K562 (cell line): ENCODE measurements around the gene PLCE1. TPM values are rescaled to one million over a fixed set of nuclear protein-coding genes. Genes with fewer than 3 reads are reported as not detected.

ENCODE experiments used
- ATAC-seq: fragments of 200-7000 bp; cut with Tn5 transposase; 3 replicates; pipeline ENCODE4 v1.9.1; 2020; ENCODE audit warnings: moderate library complexity
- BruUV-seq: library from RNA; stranded (reverse); fragments of 400-500 nt; replicated peaks from 2 replicates; lab custom pipeline; 2021; lab: Mats Ljungman, UMichigan
- CTCF ChIA-PET: fragments of 300-600 bp; formaldehyde crosslinking; extraction: SDS; loops from one replicate; lab custom pipeline; 2021; ENCODE audit warnings: low intra/inter-chr PET ratio; lab: Yijun Ruan, JAX
- POLR2A ChIA-PET: fragments of 300-600, 350-650 bp; sonication (Branson Sonifier 250); formaldehyde crosslinking; extraction: SDS; loops from one replicate; lab custom pipeline; 2021; ENCODE audit warnings: antibody characterized with exemption, inconsistent platforms; lab: Yijun Ruan, JAX
- DNase-seq, 4 experiments: peaks; one replicate each; pipeline versions ENCODE4 v3.0.0 to v3.0.0-alpha.2; 2011 to 2018; ENCODE audit warnings: low spot score in 3 of 4, mixed read lengths in 3 of 4; ENCODE audit errors: extremely low read depth in 1 of 4
- FAIRE-seq: peaks from 2 replicates; lab custom pipeline; 2011; peaks lifted over from hg19 to GRCh38; lab: Jason Lieb, UNC
- H2AFZ ChIP-seq: 2 replicates; pipeline ENCODE4 v1.6.0; 2011; ENCODE audit warnings: low read depth, low read length, control low read depth, inconsistent platforms
- H3K27ac ChIP-seq: fragments of 200-600 bp; 3 replicates; pipeline ENCODE4 v1.8.0; 2011; ENCODE audit warnings: low read depth, mild to moderate bottlenecking, control low read depth, inconsistent platforms, low read length, moderate library complexity, mixed read lengths; ENCODE audit errors: extremely low read depth
- H3K27me3 ChIP-seq, 2 experiments: fragments of 300-600 bp in 1 of 2; 2 replicates in 1 of 2; 3 replicates in 1 of 2; pipeline versions ENCODE4 v1.6.0 to v1.8.0; 2011; ENCODE audit warnings: inconsistent platforms in 2 of 2, low read length in 2 of 2, mild to moderate bottlenecking in 1 of 2, mixed read lengths in 1 of 2, moderate library complexity in 1 of 2; ENCODE audit not compliant: control insufficient read depth in 2 of 2, insufficient read depth in 2 of 2
- H3K36me3 ChIP-seq: fragments of 300-600 bp; 3 replicates; pipeline ENCODE4 v1.8.0; 2011; ENCODE audit warnings: mild to moderate bottlenecking, low read length, inconsistent platforms; ENCODE audit not compliant: control insufficient read depth, insufficient read depth
- H3K4me1 ChIP-seq, 2 experiments: fragments of 200-600 bp in 1 of 2; replicated peaks in 1 of 2; 2 replicates in 1 of 2; 3 replicates in 1 of 2; pipeline versions ENCODE4 v1.5.1 to v1.8.0; 2011; ENCODE audit warnings: inconsistent platforms in 2 of 2, low read length in 2 of 2, mild to moderate bottlenecking in 1 of 2, mixed read lengths in 1 of 2, moderate library complexity in 1 of 2; ENCODE audit not compliant: control insufficient read depth in 2 of 2, insufficient read depth in 2 of 2
- H3K4me2 ChIP-seq: 2 replicates; pipeline ENCODE4 v1.6.1; 2011; ENCODE audit warnings: low read length, control low read depth, inconsistent platforms, mixed read lengths; ENCODE audit not compliant: insufficient read depth
- H3K4me3 ChIP-seq: fragments of 200-600 bp; sonication (generic), shearing (Covaris generic); 2 replicates; pipeline ENCODE4 v1.5.1; 2016; ENCODE audit warnings: control low read depth, inconsistent platforms
- H3K79me2 ChIP-seq: fragments of 200-600 bp; 3 replicates; pipeline ENCODE4 v1.8.0; 2011; ENCODE audit warnings: low read length, inconsistent platforms; ENCODE audit not compliant: control insufficient read depth, insufficient read depth
- H3K9ac ChIP-seq, 2 experiments: 2 replicates each; pipeline versions ENCODE4 v1.6.0 to v1.6.1; 2011; ENCODE audit warnings: low read depth in 2 of 2, low read length in 2 of 2, control low read depth in 1 of 2, inconsistent platforms in 1 of 2, mild to moderate bottlenecking in 1 of 2, mixed read lengths in 1 of 2; ENCODE audit not compliant: insufficient read depth in 1 of 2
- H3K9me1 ChIP-seq: one replicate; pipeline ENCODE4 v1.6.0; 2011; ENCODE audit warnings: inconsistent platforms, mild to moderate bottlenecking, low read length, moderate library complexity; ENCODE audit not compliant: control insufficient read depth, insufficient read depth
- H3K9me3 ChIP-seq: replicated peaks from 2 replicates; pipeline ENCODE4 v1.5.1; 2011; ENCODE audit warnings: low read depth, low read length, inconsistent platforms; ENCODE audit not compliant: control insufficient read depth, insufficient read depth
- H4K20me1 ChIP-seq: replicated peaks from 2 replicates; pipeline ENCODE4 v1.6.1; 2011; ENCODE audit warnings: low read length, inconsistent platforms, mixed read lengths; ENCODE audit not compliant: control insufficient read depth, insufficient read depth
- ARID2 ChIP-seq: fragments of 450-650 bp; IDR thresholded peaks from 2 replicates; pipeline ENCODE4 v1.6.1; 2017; ENCODE audit warnings: antibody characterized with exemption, mild to moderate bottlenecking
- DIDO1 ChIP-seq: fragments of 450-650 bp; IDR thresholded peaks from 2 replicates; pipeline ENCODE4 v1.6.1; 2016; ENCODE audit warnings: low read depth, missing biosample characterization, missing genetic modification characterization
- ETS2 ChIP-seq: IDR thresholded peaks from 2 replicates; pipeline ENCODE4 v1.6.1; 2016; ENCODE audit warnings: borderline replicate concordance, missing genetic modification characterization, mild to moderate bottlenecking, moderate library complexity, missing compliant biosample characterization; ENCODE audit not compliant: poor library complexity, severe bottlenecking
- HDAC1 ChIP-seq, 2 experiments: fragments of 450-650 bp; IDR thresholded peaks; 2 replicates each; pipeline ENCODE4 v1.6.1; 2016 to 2017; ENCODE audit warnings: inconsistent platforms in 1 of 2, mild to moderate bottlenecking in 1 of 2, moderate library complexity in 1 of 2
- KHSRP ChIP-seq: fragments of 450-650 bp; IDR thresholded peaks from 2 replicates; pipeline ENCODE4 v1.6.1; 2017
- MCM5 ChIP-seq: fragments of 450-650 bp; IDR thresholded peaks from 2 replicates; pipeline ENCODE4 v1.6.1; 2016; ENCODE audit warnings: low read depth
- MTF1 ChIP-seq: fragments of 250-450 bp; sonication (Bioruptor Pico); IDR thresholded peaks from 2 replicates; pipeline ENCODE4 v1.9.0; 2021; ENCODE audit warnings: moderate library complexity, mild to moderate bottlenecking, inconsistent platforms, borderline replicate concordance
- NUFIP1 ChIP-seq: fragments of 450-650 bp; IDR thresholded peaks from 2 replicates; pipeline ENCODE4 v1.6.1; 2018; ENCODE audit not compliant: partially characterized antibody
- PHF8 ChIP-seq: fragments of 200-600 bp; sonication (generic); IDR thresholded peaks from 2 replicates; pipeline ENCODE4 v1.6.1; 2012; ENCODE audit warnings: mixed run types, mild to moderate bottlenecking, inconsistent platforms, low read length, moderate library complexity, borderline replicate concordance
- PRMT5 ChIP-seq: sonication (generic); formaldehyde crosslinking; IDR thresholded peaks from 2 replicates; pipeline ENCODE4 v1.5.0; 2020; ENCODE audit warnings: missing genetic modification reagents
- SAFB2 ChIP-seq: fragments of 200-400 bp; formaldehyde crosslinking; IDR thresholded peaks from 2 replicates; pipeline ENCODE4 v1.6.1; 2018; ENCODE audit warnings: borderline replicate concordance, low read length, low read depth, moderate library complexity; ENCODE audit not compliant: severe bottlenecking
- TBP ChIP-seq: optimal IDR thresholded peaks from 2 replicates; pipeline ENCODE3; 2011; ENCODE audit warnings: low read depth, low read length, improper control_type of control experiment
- TCF3 ChIP-seq: sonication (generic); formaldehyde crosslinking; IDR thresholded peaks from 2 replicates; pipeline ENCODE4 v1.4.0; 2020; ENCODE audit warnings: mild to moderate bottlenecking, missing genetic modification reagents
- TGIF2 ChIP-seq: sonication (generic); formaldehyde crosslinking; IDR thresholded peaks from 2 replicates; pipeline ENCODE4 v1.8.1; 2022; ENCODE audit warnings: mild to moderate bottlenecking, missing genetic modification reagents, moderate library complexity
- ZFP30 ChIP-seq: fragments of 250-450 bp; sonication (Bioruptor Pico); IDR thresholded peaks from 2 replicates; pipeline ENCODE4 v1.8.0; 2022; ENCODE audit warnings: moderate library complexity, mild to moderate bottlenecking, inconsistent platforms, borderline replicate concordance
- ZNF12 ChIP-seq: sonication (generic); formaldehyde crosslinking; IDR thresholded peaks from 2 replicates; pipeline ENCODE4 v1.4.0; 2020; ENCODE audit warnings: mild to moderate bottlenecking, missing genetic modification reagents
- WGBS: fragments of 100-300 bp; shearing (Covaris generic); methylation state at CpG from one replicate; pipeline ENCODE4 v1.1.6; 2016; ENCODE audit warnings: low coverage, mixed read lengths; ENCODE audit not compliant: insufficient coverage; ENCODE audit errors: missing lambda C conversion rate; 5-methylcytosine and 5-hydroxymethylcytosine counted together
- in situ Hi-C: fragments of 300-500 bp; cut with MboI; formaldehyde crosslinking; loops from 4 replicates; pipeline ENCODE4 v1.15.0; 2018; ENCODE audit warnings: inconsistent platforms, mixed read lengths
- intact Hi-C: fragments of 100-400 bp; cut with micrococcal nuclease; formaldehyde crosslinking; loops from 2 replicates; pipeline ENCODE4 v1.14.2; 2022
- polyA plus RNA-seq, 8 experiments: library from polyadenylated mRNA; depleted of rRNA in 4 of 8; stranded (reverse) in 5 of 8; unstranded in 3 of 8; fragments of >200 nt; fragmentation: Nextera tagmentation in 2 of 8; fragmentation: Illumina TruSeq in 1 of 8; extraction: Ambion mirVana in 2 of 8; extraction: Trizol in 1 of 8; gene quantifications; 2 replicates each; pipeline versions ENCODE4 v1.2.1 to v1.2.3, GENCODE V29; 2011 to 2014; ENCODE audit warnings: inconsistent platforms in 1 of 8, missing spikeins in 1 of 8
- total RNA-seq, 7 experiments: library from RNA; depleted of rRNA in 6 of 7; stranded (reverse); fragments of >200 nt in 6 of 7; fragmentation: Illumina TruSeq in 2 of 7; extraction: Trizol in 2 of 7; gene quantifications; 2 replicates each; pipeline versions ENCODE4 v1.2.1 to v1.2.3, GENCODE V29; 2011 to 2021; ENCODE audit warnings: low replicate concordance in 1 of 7
- TF ChIP-seq, protein P1 (sequence below): fragments of 450-650 bp; IDR thresholded peaks from 2 replicates; pipeline ENCODE4 v1.6.1; 2017; ENCODE audit warnings: antibody characterized with exemption
- TF ChIP-seq, protein P2 (sequence below): fragments of 450-650 bp; IDR thresholded peaks from 2 replicates; pipeline ENCODE4 v1.6.1; 2017; ENCODE audit warnings: mild to moderate bottlenecking, moderate library complexity
- TF ChIP-seq, protein P3 (sequence below): fragments of 250-450 bp; sonication (Bioruptor Pico); IDR thresholded peaks from 2 replicates; pipeline ENCODE4 v1.8.0; 2022; ENCODE audit warnings: moderate library complexity, mild to moderate bottlenecking, inconsistent platforms

PLCE1 gene
- total and polyA plus RNA-seq, 9 of the 15 experiments (the other 6 are each of a cell fraction or from before 2014, with no cell fraction given) = under 0.01 to 0.52 (median 0.13) TPM; not detected in 5

DNA sequence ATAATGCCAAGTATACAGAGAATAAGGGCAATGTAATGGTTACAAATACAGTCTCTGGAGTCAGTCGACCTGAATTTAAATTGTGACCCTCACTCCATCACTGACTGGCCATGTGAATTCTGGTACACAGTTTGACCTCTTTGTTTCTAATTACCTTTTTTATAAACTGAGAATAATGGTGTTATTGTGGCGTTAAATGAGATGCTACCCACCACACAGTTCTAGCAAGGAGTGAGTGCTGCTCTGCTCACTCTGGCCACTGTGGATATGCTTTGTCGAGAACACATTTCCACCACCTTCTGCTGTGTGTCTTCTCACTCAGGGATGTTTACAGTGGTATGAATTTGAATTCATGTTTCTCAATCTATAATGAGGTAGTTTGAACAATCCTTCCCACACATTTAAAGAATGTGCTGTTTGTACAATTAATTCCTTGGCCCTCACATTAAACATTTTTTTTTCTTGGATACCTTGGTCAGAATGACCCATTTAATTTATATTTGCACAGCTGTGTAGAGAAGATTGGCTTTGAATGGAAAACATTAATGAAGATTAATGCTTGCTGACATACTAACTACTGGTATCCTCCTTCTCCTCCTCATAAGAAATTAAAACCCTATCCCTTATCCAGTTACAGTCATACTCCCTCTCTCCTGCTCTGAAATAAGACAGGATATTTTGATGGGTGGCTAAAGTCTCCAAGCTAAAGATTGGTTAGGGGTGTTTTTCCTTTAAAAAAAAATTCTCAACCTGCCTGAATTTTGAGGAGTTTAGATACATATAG is 42.4 kb downstream of the PLCE1 start:
- intact Hi-C loops = no loop called here
- in situ Hi-C loops = no loop called here
- POLR2A ChIA-PET = no interaction called here
- Histone ChIP-seq H3K9ac (no peak overlapping the region), H3K9me3 (no peaks in the 10 kb centered on the region), H3K9me1 (no peaks in the 10 kb centered on the region), H3K36me3 (no peaks in the 10 kb centered on the region), H3K79me2 (no peaks in the 10 kb centered on the region), H3K4me3 (no peak overlapping the region), H3K27me3 (no peaks in the 10 kb centered on the region), H3K4me1 (no peaks in the 10 kb centered on the region), H3K27ac (no peak overlapping the region), H2AFZ (no peak overlapping the region), H3K4me2 (no peak overlapping the region), H4K20me1 (no peaks in the 10 kb centered on the region)
- no TSS peak for BruUV-seq
- ATAC-seq = no peak
- no peak for FAIRE-seq
- CTCF ChIA-PET = no interaction called here
- no peak for DNase-seq
- WGBS = 0% methylated on average over 3 of the region's 3 CpGs
- no peak for TF ChIP-seq NUFIP1
- TF ChIP-seq DIDO1 (tag) = no peak
- no peak for TF ChIP-seq PHF8
- TF ChIP-seq KHSRP = no peak
- no peak for TF ChIP-seq ZNF12 (CRISPR knock-in tag)
- TF ChIP-seq MCM5 = no peak
- no peak for TF ChIP-seq ZFP30
- no peak for TF ChIP-seq MTF1 (CRISPR knock-in tag)
- TF ChIP-seq, protein P1, sequence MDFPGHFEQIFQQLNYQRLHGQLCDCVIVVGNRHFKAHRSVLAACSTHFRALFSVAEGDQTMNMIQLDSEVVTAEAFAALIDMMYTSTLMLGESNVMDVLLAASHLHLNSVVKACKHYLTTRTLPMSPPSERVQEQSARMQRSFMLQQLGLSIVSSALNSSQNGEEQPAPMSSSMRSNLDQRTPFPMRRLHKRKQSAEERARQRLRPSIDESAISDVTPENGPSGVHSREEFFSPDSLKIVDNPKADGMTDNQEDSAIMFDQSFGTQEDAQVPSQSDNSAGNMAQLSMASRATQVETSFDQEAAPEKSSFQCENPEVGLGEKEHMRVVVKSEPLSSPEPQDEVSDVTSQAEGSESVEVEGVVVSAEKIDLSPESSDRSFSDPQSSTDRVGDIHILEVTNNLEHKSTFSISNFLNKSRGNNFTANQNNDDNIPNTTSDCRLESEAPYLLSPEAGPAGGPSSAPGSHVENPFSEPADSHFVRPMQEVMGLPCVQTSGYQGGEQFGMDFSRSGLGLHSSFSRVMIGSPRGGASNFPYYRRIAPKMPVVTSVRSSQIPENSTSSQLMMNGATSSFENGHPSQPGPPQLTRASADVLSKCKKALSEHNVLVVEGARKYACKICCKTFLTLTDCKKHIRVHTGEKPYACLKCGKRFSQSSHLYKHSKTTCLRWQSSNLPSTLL = no peak
- TF ChIP-seq HDAC1 (IDR thresholded peaks at IDR 0.05) = no peak
- no peak for TF ChIP-seq SAFB2
- TF ChIP-seq PRMT5 (CRISPR knock-in tag) = no peak
- TF ChIP-seq TGIF2 = no peak
- no peak for TF ChIP-seq TBP
- no peak for TF ChIP-seq TCF3 (CRISPR knock-in tag)
- no peak for TF ChIP-seq ARID2
- no peak for TF ChIP-seq ETS2 (tag)
- TF ChIP-seq, protein P2, sequence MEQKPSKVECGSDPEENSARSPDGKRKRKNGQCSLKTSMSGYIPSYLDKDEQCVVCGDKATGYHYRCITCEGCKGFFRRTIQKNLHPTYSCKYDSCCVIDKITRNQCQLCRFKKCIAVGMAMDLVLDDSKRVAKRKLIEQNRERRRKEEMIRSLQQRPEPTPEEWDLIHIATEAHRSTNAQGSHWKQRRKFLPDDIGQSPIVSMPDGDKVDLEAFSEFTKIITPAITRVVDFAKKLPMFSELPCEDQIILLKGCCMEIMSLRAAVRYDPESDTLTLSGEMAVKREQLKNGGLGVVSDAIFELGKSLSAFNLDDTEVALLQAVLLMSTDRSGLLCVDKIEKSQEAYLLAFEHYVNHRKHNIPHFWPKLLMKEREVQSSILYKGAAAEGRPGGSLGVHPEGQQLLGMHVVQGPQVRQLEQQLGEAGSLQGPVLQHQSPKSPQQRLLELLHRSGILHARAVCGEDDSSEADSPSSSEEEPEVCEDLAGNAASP = no peak
- TF ChIP-seq, protein P3, sequence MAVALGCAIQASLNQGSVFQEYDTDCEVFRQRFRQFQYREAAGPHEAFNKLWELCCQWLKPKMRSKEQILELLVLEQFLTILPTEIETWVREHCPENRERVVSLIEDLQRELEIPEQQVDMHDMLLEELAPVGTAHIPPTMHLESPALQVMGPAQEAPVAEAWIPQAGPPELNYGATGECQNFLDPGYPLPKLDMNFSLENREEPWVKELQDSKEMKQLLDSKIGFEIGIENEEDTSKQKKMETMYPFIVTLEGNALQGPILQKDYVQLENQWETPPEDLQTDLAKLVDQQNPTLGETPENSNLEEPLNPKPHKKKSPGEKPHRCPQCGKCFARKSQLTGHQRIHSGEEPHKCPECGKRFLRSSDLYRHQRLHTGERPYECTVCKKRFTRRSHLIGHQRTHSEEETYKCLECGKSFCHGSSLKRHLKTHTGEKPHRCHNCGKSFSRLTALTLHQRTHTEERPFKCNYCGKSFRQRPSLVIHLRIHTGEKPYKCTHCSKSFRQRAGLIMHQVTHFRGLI = no peak
